GM19397 (cell line): ENCODE results near the gene CLEC11A.

Source experiments
- ATAC-seq: cut with Tn5 transposase; IDR thresholded peaks from one replicate; pipeline ENCODE4 v1.9.1; 2021; ENCODE audit warnings: mild to moderate bottlenecking, moderate library complexity; ENCODE audit not compliant: unreplicated experiment

CLEC11A gene

DNA sequence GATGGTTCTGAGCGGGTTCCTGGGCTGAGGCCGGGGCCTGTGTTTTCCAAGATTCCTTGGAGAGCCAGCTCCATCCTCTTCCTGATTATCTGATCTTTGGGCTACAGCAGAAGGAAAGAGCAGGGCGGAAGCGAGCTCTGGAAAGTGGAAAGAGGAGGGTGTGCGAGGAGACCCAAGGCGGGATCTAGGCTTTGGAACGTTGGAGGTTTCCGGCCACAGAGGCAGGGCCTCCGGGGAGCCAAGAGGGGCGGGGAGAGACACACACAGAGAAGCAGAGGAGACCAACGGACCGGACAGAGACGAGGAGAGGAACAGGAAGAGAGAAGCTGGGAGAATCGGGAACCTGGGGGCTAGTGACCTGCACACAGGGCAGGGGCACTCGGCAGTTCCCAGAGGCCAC lies at the start of gene CLEC11A:
Gene CLEC11A, plus strand, starts transcription at position 296 of the 400 bp plus-strand sequence. CDS start 162 bp downstream, outside the sequence.
- ATAC-seq = no peak

- ATAC-seq = no peak
Measured at GRCh38 chr19:50676625-50677197, 46.5 kb upstream of the CLEC11A start.

GRCh38 chr19:50677636-50678035 lies 45.5 kb upstream of the CLEC11A start:
- ATAC-seq = no peak

DNA sequence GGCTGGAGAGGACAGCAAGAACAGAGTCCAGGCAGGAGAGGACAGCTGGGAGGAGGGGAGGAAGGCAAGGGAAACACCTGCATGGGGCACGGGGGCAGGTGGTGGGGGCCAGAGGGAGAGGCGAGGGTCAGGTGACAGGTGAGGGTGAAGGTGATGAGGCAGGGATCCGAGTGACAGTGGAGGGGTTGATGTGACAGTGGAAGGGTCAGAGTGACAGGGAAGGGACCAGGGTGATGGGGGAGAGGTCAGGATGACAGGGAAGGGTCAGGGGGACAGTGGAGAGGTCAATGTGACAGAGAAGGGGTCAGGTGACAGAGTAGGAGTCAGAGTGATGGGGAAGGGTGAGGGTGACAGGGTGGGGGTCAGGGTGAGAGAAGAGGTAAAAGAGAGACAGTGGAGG lies 44.8 kb upstream of the CLEC11A start:
- ATAC-seq = no peak

GRCh38 chr19:50679177-50680125 lies 43.7 kb upstream of the CLEC11A start:
- ATAC-seq = peak; percentile 78

DNA sequence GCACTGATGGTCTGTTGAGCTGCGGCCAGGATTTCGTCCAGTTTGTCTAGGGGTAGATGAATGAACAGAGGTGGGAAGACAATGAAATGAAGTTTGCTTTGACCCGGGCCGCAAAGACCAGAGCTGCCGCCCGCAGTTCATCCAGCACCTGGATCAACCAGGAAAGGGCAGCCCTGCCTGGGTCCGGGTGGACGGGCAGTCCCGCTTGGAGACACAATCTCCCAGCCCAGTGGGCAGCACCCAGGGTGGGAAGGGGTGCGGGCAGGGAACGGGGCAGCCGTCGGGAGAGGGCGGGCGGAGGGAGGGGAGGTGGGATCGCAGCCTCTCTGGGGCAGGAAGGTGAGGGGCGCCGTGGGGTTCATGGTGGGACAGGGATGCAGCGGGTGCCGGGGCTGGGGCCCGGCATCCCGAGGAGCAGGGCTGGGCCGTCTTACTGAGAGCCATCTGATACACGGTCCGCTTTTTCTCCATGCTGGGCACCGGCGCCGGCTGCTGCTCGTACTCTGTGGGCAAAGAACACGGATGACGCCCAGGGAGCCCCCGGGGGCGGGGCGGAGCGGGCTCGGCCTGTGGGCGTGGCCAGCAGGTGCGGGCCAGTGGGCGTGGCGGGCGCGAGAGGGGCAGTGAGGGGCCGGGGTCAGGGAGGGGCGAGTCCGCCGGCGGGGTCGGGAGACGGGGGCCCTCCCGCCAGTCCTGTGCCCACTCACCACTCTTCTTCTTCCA lies 36.7 kb upstream of the CLEC11A start:
- no peak for ATAC-seq

DNA sequence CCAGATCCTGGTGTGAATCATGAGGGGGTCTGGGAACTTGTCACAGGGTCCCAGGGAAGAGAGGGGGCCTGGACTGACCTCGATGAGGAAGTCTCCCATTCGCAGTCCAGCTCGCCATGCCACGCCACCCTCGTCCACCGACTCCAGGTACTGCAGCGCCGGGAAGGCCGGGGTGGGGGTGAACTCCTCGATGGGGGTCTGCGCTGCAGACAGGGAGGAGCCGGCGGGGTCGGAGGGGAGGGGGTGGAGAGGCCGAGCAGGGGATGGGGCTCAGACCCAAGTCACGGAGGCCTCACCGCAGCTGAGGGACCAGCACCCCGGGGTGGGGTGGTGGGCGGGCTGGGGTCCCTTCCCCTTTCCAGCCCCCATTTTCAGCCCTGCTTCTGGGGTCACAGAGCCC lies 34.4 kb upstream of the CLEC11A start:
- ATAC-seq = no peak

DNA sequence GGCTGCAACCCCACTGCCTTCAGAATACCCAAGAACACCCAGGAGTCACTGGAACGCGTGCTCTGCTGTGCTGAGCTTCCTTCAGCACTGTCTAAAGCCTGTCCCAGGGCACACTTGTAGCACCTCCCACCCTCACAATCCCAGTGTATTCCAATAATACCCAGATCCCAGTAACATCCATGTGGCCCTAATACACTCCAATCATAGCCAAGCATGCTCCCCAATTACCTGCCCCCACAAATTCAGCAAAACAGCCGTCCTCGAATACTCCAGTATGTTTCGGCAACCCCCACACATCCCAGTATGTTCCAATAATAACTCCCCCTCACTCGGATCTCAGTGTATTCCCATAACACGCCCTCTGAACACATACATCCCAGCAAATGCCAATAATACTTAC lies 32.7 kb upstream of the CLEC11A start:
- no peak for ATAC-seq

- ATAC-seq = no peak
Measured at GRCh38 chr19:50693064-50693975, 29.8 kb upstream of the CLEC11A start.

GRCh38 chr19:50694815-50695145 lies 28.4 kb upstream of the CLEC11A start:
- ATAC-seq = no peak

- ATAC-seq = no peak
Measured at GRCh38 chr19:50695251-50696093, 27.7 kb upstream of the CLEC11A start.

DNA sequence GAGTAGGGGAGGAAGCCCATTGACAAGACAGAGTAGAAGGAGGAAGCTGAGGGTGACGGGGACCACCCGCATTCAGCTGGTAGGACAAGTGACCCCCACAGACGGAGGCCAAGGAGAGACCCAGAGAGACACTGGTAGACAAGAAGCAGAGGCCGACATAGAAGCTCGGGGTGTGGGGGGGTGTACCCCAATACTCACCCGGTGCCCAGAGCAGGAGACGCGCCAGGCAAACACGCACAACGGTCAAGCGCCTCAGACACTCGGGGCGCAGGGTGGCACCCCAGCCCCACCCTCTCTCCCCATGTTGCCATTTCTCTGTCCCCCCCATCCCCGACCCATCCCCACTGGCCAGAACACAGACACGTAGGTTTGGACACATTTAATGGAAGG lies 27.1 kb upstream of the CLEC11A start:
- no peak for ATAC-seq

- ATAC-seq = no peak
Measured at GRCh38 chr19:50697414-50698124, 25.6 kb upstream of the CLEC11A start.

- no peak for ATAC-seq
Measured at GRCh38 chr19:50701367-50701985, 21.7 kb upstream of the CLEC11A start.

DNA sequence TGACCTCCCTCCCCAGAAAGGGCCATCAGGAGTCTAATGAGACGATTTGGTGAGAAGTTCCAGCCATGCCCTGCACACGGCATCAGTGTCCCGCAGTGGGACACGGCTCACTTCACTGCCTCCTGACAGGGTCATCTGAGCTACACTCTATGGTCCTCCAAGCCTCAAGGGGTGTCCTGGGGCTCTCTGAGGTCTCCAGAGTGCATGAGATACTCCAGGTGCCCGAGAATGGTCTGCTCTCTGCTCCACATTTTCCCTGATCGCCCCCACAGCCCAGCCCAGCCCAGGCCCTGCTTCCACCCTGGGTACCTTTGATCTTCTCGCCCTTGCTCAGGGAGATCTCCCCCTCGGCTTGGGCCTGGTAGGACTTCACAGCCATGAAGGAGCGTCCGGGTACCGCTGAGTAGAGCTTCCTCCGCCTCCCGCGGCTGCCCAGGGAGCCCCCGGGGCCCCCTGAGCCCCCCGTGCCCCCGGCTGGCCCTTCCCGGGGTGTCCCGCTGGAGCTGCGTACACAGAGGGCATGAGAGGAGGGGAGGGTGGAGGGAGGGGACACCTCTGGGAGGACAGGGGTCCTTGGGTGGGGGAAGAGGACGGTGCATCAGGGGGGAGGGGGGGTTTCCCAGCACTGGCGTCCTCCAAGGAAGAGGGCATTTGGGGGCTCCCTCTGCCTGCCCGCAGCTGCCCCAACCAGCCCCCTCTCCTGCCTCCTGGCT lies 20.9 kb upstream of the CLEC11A start:
- no peak for ATAC-seq

- ATAC-seq = no peak
Measured at GRCh38 chr19:50702871-50703829, 20.0 kb upstream of the CLEC11A start.
